ENCODE results near the gene NLE1.
A peak's percentile ranks its signal among the peaks of the same experiment; 100 is the strongest.

The NLE1 gene

DNA sequence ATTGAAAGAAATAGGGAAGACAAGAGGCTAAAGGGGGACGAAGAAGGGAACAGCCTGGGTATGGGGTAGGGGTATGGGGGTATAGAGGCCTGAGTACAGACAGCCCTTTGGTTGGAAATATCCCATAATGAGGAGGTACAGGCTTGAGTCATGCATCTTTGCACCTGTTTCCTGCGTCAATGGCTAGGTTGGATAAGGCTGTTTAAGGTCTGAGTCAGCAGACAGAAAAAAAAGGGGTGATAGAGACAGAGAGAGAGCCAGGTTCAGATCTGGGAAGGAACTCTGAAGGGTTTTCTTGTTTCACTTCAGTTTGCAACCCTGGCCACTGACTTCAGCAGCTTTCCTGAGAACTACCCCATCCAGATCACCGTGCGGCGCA lies 12.1 kb downstream of the NLE1 start:
- no peaks in the 10 kb centered on the region for H3K9me3 ChIP-seq
- H3K4me1 ChIP-seq: no peaks in the 10 kb centered on the region
- TF ChIP-seq, protein P1, sequence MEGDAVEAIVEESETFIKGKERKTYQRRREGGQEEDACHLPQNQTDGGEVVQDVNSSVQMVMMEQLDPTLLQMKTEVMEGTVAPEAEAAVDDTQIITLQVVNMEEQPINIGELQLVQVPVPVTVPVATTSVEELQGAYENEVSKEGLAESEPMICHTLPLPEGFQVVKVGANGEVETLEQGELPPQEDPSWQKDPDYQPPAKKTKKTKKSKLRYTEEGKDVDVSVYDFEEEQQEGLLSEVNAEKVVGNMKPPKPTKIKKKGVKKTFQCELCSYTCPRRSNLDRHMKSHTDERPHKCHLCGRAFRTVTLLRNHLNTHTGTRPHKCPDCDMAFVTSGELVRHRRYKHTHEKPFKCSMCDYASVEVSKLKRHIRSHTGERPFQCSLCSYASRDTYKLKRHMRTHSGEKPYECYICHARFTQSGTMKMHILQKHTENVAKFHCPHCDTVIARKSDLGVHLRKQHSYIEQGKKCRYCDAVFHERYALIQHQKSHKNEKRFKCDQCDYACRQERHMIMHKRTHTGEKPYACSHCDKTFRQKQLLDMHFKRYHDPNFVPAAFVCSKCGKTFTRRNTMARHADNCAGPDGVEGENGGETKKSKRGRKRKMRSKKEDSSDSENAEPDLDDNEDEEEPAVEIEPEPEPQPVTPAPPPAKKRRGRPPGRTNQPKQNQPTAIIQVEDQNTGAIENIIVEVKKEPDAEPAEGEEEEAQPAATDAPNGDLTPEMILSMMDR (IDR thresholded peaks at IDR 0.05; ENCODE audit: low read depth, low read length): no peak
- H3K27me3 ChIP-seq: no peaks in the 10 kb centered on the region
- no peak overlapping the region for H3K4me3 ChIP-seq (ENCODE audit: low read depth, low read length)
- DNase-seq: no peak
- H3K36me3 ChIP-seq: peaks cover 39% of the 10 kb centered on the region

DNA sequence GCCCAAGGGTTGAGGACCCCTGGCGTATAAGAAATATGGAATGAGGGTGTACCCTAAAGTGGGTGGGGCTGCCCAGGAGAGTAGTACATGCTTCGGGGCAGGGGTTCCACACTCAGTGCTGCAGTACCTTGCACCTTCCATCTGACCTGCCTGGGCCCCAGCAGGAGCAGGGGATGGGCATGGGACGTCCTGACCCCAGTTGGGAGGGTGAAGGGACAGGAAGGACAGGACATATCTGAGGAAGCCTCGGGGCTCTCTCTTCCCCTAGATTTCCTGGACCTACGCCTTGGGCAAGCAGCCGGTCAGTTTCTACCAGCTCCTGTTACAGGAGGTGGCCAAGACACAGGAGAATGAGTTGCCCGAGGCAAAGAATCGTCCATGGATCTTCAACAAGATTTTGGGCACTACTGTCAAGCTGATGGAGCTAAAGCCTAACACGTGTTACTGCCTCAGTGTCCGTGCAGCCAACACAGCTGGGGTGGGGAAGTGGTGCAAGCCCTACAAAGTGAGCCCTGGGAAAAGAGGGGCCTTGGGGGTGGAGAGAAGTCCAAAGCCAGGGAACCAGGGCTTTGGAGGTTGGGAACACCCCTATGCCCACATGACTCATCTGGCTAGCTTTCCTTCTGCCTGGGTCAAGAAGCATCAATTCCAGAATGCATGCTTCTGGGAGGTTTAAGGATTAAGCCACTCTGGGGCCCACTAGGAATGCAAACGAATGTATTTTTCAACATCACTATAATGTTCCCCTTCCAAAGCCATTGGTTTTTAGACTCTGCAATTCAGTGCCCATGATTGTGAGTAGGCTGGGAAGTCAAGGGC lies 12.7 kb downstream of the NLE1 start:
- no peaks in the 10 kb centered on the region for H3K9me3 ChIP-seq
- H3K4me3 ChIP-seq (ENCODE audit: low read depth, low read length): no peak overlapping the region
- peaks cover 33% of the 10 kb centered on the region for H3K36me3 ChIP-seq
- TF ChIP-seq, protein P1 (IDR thresholded peaks at IDR 0.05; ENCODE audit: low read depth, low read length): no peak
- DNase-seq: no peak
- H3K4me1 ChIP-seq: no peaks in the 10 kb centered on the region
- H3K27me3 ChIP-seq: no peaks in the 10 kb centered on the region

DNA sequence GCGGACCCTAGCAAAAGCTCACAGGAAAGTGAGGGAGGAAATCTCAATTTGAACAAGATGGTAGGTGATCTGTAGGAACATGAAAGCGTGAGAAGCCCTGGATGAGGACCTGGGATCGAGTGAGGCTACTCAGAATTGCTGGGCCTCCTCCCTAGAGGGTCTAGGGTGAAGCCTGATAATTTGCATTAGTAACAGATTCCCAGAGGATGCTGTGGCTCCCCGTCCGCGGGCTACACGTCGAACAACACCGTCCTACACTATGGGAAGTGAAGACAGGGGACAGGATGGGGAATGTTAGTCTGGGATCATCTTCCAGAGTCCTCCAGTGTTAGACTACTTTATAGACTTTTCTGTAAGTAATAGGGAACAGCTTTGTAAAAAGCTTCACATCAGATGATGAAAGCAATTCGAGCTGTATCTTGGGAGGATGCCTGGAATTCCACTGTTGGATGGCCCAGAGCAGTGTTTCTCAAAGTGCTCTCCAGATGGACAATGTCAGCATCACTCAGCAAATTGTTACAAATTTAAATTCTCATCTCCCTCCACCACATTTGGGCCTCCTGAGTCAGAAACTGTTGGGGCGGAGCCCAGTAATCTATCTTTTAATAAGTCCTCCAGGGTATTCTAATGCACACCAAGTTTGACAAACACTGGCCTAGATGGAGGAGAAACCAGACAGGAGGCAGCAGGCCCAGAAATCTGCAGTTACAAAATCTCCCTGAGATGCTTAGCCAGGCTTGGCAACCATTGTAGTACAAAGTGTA lies 14.2 kb downstream of the NLE1 start:
- Histone ChIP-seq H3K9me3 (no peaks in the 10 kb centered on the region), H3K27me3 (no peaks in the 10 kb centered on the region), H3K4me3 (ENCODE audit: low read depth, low read length) (no peak overlapping the region), H3K4me1 (no peaks in the 10 kb centered on the region), H3K36me3 (peaks cover 18% of the 10 kb centered on the region)
- DNase-seq: no peak
- TF ChIP-seq, protein P1 (IDR thresholded peaks at IDR 0.05; ENCODE audit: low read depth, low read length): no peak

DNA sequence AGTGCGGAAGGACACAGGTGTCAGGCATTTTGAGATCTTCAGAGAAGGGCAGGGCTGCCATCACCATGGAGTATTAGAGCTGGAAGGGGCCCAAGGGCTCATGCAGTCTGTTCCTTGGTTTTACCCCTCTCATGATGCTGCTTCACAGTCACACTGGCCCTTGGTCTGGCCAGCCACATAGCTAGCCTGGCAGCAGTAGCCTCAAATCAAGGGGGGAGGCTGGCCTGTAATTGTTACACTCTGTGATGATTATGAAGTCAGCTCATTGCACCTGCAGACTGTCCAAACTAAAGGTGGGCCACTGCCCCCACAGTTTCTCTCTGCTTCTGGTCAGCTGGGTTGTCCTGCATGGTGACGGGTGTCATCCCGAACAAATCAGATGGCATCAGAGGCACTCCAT lies 20.8 kb downstream of the NLE1 start, which contains the start of gene FNDC8:
Gene FNDC8, plus strand, starts transcription at position 301 of the 400 bp plus-strand sequence. Its CDS starts 79 bp downstream, at position 380.
- TF ChIP-seq, protein P1 (IDR thresholded peaks at IDR 0.05; ENCODE audit: low read depth, low read length): no peak
- H3K4me3 ChIP-seq (ENCODE audit: low read depth, low read length): no peak within 1 kb of the TSS
- no peaks in the 10 kb centered on the region for H3K4me1 ChIP-seq
- DNase-seq: no peak
- no peaks in the 10 kb centered on the region for H3K36me3 ChIP-seq
- H3K9me3 ChIP-seq: no peaks in the 10 kb centered on the region
- H3K27me3 ChIP-seq: no peaks in the 10 kb centered on the region

DNA sequence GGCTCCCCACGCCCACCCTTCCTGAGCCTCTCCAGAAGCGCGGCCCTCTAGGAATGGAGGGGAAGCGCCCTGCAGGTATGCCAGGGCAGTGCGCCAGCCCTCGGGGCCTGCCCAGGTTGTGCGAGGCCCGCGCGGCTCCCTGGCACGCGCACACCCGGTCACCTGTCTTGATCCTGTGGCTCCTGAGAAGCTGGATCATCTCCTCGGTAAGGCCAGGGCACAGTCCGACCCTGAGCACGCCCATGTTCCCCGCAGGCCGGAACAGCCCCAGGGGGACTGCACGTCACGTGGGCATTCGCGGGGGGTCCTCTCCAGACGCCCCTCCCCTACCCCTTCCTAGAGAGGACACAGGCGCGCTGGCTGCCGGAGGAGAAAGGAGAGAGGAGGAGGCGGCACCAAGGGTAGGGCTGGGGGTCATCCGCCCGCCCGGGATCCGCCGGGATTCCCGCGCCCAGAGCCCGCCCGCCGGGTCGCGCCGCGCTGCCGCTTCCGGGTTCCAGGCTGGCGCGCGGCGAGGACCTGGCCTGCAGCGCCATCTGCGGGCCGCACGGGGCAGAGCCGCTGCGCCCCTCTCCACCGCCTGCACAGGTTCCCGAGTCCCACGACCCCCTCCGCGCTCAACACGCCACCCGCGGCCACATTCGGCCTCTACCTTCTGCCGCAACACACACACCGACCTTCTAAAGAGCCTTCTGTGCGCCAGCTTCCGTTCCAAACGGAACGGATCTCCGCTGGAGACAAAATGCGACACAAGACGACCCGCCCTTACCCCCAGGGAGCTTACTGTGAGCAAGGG lies 22.5 kb downstream of the NLE1 start, which contains the start of gene RAD51D:
Gene RAD51D, minus strand, starts transcription at position 491 of the 796 bp plus-strand sequence. Its CDS starts 247 bp downstream, at position 244.
- TF ChIP-seq, protein P1 (IDR thresholded peaks at IDR 0.05; ENCODE audit: low read depth, low read length): peak; percentile 68
- Histone ChIP-seq H3K9me3 (no peaks in the 10 kb centered on the region), H3K36me3 (no peaks in the 10 kb centered on the region), H3K4me1 (no peaks in the 10 kb centered on the region), H3K27me3 (no peaks in the 10 kb centered on the region), H3K4me3 (ENCODE audit: low read depth, low read length) (peak within 1 kb of the TSS; percentile 84)
- DNase-seq: peak; percentile 87

Measured in BE2C (cell line).